Loucy (cell line): ENCODE measurements around the gene BTBD9.

Experiments
- CTCF ChIP-seq: fragments of 200-600 bp; sonication (generic); conservative IDR thresholded peaks from 2 replicates; pipeline ENCODE4 v1.5.1; 2014; ENCODE audit warnings: mild to moderate bottlenecking, antibody characterized with exemption, low read length
- EZH2phosphoT487 ChIP-seq: fragments of 200-600 bp; IDR thresholded peaks from 2 replicates; pipeline ENCODE4 v1.6.1; 2018; ENCODE audit warnings: antibody characterized with exemption, mild to moderate bottlenecking, moderate library complexity, borderline replicate concordance

GRCh38 chr6:38508286-38508685 lies 131.4 kb downstream of the BTBD9 start:
- TF ChIP-seq CTCF: no peak
- TF ChIP-seq EZH2phosphoT487: no peak
